Occipital lobe (tissue), 2 donors: ENCODE data around the gene EEFSEC. TPM values are rescaled to one million over a fixed set of nuclear protein-coding genes. Genes with fewer than 3 reads are reported as not detected.

Source experiments
- DNase-seq: peaks from one replicate; lab custom pipeline; 2025; lab: John Stamatoyannopoulos, UW
- total RNA-seq: library from RNA; depleted of rRNA; stranded (reverse); fragments of >200 nt; gene quantifications from one replicate; pipeline ENCODE4 v1.2.3, GENCODE V29; 2014

The EEFSEC gene
- total RNA-seq, 1 donor from 2014 or later: 5.1 TPM

DNA sequence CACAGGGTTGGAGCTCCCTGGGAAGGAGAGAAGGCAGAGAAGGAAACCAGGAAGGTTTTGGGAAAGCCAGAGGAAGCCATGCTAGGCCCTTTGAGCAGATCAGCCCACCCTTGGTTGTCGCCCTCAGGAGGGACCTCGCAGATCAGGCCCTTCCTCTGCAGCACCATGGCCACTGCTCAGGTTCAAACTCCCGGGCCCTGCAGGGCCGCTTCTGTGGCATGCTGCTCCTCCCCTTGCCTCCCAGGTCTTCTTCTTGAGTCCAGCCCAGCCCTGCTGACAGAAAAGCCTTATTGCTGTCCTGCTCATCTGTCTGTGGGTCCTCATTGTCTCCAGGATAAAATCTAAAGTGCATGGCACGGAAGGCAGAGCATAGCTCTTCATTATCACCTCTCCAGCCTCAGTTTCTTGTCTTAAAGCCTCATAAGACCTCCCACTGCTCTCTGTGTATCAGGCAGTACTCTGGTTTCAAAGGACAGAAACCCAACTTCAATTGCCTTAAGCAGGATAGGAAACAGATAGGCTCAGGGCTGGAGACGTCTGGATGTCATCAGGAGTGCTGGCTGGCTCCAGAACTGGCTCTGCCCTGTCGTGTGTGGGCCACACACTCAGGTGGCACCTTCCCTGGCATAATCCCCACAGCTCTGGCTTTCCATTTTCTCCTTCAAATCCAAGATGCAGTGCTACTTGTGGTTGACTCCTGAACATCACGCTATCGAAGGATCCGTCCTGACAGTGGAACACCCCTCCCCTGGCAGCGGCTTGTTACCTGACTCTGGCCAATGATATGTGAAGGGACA lies 118.5 kb downstream of the EEFSEC start:
- DNase-seq: no peak

DNA sequence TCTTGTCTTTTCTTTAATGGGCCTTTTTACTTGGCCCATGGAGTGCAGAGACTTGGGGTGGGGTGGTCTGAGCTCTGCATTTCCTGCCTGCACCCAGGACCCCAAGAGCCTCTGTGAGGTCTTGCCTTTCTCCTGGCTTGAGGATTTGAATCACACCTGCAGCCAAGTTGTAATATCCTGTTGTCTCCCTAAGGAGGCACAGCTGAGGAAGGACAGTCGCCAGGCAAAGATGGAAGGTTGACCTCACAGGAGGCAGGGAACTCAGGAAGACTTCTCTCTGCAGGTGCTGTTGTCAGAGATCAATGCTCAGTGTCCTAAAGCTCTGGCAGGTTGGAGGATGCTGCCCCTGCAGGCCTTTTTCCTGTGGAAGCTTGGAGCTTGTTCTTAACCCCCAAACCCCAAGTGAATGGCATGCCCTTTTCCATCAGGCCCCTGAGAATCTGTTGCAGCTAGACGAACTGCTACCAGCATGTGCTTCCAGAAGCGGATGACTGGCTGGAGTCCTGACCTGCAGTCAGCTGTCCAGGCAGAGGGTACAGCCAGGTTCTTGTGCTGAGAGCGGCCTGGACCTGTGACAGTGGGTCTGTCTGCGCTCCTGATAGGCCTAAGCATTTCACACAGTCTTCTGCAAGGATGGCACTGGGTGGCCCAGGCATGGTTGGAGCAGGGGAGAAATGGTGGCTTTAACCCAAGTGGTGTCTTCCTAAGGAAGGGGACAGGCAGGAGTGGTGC lies 120.0 kb downstream of the EEFSEC start:
- DNase-seq: no peak

DNA sequence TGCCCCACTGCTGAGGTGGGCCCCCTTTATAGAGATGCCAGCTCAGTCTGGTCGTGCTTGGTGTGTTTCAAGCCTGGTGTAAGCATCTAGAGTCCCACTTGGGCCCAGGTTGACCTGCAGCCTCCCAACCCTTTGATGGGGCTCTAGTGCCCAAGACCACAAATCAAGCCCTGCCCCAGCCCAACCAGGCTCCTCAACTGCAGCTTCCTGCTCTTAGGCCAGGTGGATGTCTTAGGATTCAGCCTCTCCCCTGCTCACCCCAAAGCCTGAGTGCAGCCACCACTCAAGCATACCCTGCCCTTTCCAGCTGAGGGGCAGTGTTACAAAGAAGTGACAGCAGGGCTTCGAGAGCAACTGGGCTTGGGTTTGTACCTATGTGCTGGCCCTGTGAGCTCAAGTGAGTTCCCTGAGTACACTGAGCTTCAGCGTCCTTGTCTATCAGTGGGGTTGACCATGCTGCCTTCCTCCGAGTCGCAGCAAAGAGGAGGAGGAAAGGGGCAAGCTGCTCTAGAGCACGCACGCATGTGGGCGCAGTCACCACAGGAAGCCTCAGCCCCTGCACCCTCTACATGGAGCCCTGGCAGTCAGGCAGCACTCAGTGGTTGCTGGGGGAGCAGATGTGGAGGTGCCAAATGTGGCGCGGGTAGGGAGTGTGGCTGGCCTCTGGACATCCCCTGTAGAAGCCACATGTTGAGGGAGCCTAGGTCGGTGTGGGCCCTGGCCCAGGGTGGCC lies 120.7 kb downstream of the EEFSEC start:
- DNase-seq: no peak

- DNase-seq: no peak
These were observed 121.6 kb downstream of the EEFSEC start for GRCh38 chr3:128274837-128275236.

DNA sequence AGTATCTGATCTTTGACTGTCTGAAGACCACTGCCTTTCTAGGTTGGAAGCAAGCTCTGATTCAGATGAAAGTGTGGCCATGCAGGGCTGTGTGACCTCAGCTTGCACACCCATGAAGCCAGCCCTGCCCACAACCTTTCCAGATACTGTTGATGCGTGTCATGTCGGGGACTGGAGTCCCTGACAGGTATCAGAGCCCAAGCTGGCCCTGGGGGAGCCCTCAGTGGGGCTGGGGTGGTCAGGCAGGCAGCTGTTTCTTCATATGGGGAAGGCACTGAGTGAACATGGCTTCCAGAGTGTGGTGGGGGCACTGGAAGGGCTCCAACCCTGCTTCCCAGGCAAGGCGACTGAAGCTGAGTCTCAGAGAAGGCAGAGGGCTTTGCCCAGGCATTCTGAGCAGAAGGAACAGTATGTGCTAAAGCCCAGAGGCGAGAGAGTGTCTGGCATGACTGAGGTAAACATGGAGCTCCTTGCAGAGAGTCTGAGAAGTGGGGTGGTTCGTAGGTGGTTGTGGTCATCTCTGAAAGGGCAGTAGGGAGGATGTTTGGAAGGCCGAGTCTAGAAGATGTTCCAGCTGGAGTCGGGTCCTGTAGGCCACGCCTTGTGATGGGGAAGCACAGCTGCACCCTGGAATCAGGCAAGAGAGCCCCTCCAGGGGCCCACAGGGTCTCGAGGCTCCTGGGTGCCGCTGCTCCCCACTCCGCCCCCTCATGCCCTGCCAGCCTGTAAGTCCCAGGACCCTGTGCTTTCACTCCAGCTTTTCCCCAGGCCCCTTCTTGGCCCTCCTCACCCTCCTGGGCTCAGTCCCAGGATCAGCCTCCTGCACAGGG lies 122.2 kb downstream of the EEFSEC start:
- DNase-seq: no peak

GRCh38 chr3:128276146-128276435 lies 122.8 kb downstream of the EEFSEC start:
- no peak for DNase-seq

- no peak for DNase-seq
These were observed 123.4 kb downstream of the EEFSEC start for GRCh38 chr3:128276577-128277183.

- DNase-seq: no peak
These were observed 124.2 kb downstream of the EEFSEC start for GRCh38 chr3:128277378-128278069.

DNA sequence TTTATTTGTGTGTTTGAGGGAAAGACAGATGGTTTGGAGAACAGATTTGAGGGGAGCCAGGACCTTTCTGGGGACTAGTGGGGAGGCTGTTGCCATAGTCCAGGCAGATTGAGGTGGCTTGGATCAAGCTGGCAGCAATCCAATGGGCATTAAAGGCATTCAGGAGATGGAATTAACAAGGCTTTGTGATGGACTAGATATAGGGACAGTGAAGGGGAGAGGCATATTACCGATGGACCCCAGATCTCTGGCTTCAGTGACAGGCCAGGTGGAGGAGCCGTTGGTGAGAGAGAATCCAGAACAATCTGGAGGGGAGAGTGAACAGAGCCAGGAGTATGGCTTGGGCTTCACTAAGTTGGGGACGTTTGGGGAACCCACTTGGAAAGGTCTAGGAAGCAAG lies 124.8 kb downstream of the EEFSEC start:
- no peak for DNase-seq

DNA sequence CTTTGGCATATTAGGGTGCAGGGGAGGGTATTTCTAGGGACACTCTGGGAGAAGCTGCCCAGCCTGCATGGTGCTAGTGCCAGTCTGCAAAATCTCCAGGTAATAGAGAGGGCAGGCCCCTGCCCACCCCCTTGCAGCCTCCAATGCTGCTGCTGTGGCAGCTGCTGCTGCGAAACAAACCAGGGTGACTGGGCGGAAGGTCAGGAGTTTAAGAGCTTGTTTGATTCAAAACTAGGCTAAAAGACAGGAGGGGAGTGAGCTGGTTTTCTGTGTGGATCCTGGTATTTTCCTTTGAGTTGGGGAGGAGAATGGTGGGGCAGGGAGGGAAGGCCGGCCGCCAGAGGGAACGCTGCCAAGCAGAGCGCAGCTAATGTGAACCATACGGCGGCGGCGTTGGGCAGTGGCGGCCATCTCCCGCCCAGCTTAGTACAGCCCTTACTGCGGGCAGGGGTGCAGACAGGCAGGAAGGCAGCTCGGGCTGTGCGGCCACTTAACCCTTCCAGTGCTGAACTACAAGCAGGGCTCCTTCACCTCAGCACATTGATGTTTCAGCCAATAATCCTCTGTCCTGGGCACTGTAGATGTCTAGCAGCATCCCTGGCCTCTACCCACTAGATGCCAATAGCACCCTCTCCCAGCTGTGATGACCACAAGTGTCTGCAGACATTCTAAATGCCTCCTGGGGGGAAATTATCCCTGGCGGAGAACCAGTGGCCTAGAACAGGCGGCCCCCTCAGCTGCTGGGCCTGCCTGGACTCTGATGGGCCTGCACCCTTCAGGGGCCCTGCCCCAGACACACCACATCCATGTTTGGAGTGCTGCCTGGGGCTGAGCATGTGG lies 125.7 kb downstream of the EEFSEC start:
- DNase-seq: no peak

GRCh38 chr3:128279601-128279880 lies 126.3 kb downstream of the EEFSEC start:
- no peak for DNase-seq

DNA sequence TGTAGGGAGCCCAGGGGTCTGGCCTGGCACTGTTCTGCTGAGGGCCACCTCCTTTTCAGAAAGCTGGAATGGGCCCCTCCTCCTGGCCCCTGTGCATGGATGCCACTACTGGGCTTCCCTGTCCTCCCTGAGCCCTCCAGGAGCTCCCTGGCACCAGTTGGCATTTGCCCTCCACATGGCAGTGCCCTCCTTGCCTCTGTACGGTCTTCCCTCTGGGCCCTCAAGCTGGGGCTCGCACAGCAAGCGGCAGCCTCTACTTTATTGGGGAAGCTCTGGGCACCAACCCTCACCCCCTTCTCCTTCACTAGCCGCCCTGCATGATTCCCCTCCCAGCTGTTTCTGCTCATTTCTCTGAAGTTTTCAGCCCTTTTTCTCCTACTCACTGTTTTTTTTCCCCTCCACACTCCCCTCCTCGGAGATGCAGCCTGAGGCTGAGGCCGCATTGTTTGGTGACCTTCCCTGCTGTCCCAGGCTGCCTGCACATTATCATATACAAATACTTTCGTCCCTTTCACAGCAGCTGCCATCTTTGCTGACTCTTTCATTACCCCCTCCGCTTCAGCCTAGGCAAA lies 127.3 kb downstream of the EEFSEC start:
- no peak for DNase-seq

- no peak for DNase-seq
These were observed 127.8 kb downstream of the EEFSEC start for GRCh38 chr3:128281056-128281455.

- no peak for DNase-seq
These were observed 128.4 kb downstream of the EEFSEC start for GRCh38 chr3:128281461-128282367.

GRCh38 chr3:128282380-128283196 lies 129.3 kb downstream of the EEFSEC start:
- no peak for DNase-seq

GRCh38 chr3:128283421-128283820 lies 130.1 kb downstream of the EEFSEC start:
- no peak for DNase-seq
